ENCODE results near the gene CFAP61.

DNA sequence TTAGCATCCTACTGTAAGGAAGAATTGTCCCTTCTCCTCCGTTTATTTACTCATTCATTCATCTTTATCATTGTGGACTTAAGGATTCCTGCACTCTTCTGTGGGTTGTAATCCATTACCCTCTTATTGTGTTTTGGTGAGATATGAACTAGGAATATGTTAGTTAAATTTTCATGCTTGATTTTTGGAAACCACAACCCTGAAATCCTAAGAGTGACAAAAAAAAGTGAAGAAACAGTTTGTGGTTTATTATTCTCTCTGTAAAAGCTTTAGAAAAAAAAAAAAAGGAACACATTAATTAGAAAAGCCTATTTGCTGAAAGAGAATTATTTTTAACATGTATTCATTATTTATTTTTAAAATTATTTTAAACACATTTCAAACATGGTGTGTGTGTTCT is 278.8 kb downstream of the CFAP61 start:
- TF ChIP-seq, protein P1, sequence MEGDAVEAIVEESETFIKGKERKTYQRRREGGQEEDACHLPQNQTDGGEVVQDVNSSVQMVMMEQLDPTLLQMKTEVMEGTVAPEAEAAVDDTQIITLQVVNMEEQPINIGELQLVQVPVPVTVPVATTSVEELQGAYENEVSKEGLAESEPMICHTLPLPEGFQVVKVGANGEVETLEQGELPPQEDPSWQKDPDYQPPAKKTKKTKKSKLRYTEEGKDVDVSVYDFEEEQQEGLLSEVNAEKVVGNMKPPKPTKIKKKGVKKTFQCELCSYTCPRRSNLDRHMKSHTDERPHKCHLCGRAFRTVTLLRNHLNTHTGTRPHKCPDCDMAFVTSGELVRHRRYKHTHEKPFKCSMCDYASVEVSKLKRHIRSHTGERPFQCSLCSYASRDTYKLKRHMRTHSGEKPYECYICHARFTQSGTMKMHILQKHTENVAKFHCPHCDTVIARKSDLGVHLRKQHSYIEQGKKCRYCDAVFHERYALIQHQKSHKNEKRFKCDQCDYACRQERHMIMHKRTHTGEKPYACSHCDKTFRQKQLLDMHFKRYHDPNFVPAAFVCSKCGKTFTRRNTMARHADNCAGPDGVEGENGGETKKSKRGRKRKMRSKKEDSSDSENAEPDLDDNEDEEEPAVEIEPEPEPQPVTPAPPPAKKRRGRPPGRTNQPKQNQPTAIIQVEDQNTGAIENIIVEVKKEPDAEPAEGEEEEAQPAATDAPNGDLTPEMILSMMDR (conservative IDR thresholded peaks at IDR 0.05; ENCODE audit: low read depth, low read length), result no peak
- TF ChIP-seq EZH2phosphoT487 (IDR thresholded peaks at IDR 0.05; ENCODE audit: borderline replicate concordance, low read length), result no peak
